HG02938 (cell line): ENCODE data around the gene SHISA8.
"Not testable (repeated sequence)": the region's sequence is repeated elsewhere in the genome, so short reads cannot be mapped to it uniquely, and the experiment has no call there.

Source experiments
- ATAC-seq: cut with Tn5 transposase; IDR thresholded peaks from one replicate; pipeline ENCODE4 v1.9.1; 2021; ENCODE audit warnings: mild to moderate bottlenecking, moderate library complexity; ENCODE audit not compliant: unreplicated experiment

SHISA8 gene

GRCh38 chr22:41915035-41915785 is at the start of gene SHISA8:
Gene SHISA8, minus strand, starts transcription at chr22:41915074. Its CDS starts 407 bp downstream, at chr22:41914667.
- no peak for ATAC-seq

- no peak for ATAC-seq
These were observed 49.2 kb upstream of the SHISA8 start for GRCh38 chr22:41964112-41964491.

- ATAC-seq, result no peak
These were observed 48.7 kb upstream of the SHISA8 start for GRCh38 chr22:41963453-41964111.

DNA sequence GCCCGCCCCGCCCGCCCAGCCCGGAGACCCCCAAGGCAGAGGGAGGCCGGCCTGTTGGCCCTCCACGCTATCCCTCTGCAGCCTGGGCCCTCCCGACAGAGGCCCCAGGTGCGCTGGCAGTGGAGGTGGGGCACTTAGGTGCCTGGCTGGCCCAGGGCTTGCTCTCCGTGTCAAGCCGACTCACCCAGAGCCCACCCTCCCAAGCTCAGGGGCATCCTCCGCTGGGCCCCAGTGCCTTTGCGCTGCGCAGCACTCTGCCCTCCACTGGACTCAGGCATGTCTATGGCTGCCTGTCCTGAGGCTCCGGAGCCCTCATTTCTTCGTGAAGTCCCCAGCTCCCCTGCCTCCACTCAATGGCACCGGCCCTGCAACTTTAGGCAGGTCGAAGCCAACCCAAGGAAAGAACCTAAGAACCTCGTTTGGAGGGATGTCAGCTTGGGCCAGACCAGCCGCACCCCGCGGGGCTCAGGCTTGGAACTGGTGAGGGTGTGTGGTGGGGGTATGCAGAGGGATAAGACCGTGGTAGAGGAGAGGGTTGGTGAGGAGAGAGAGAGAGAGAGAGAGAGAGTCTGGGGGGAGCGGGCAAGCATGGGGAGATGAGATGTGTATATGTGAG is 43.2 kb upstream of the SHISA8 start:
- no peak for ATAC-seq

GRCh38 chr22:41952713-41953112 is 37.8 kb upstream of the SHISA8 start:
- ATAC-seq, result no peak

GRCh38 chr22:41951898-41952474 is 37.1 kb upstream of the SHISA8 start, which contains the start of gene SMIM45:
Gene SMIM45, plus strand, starts transcription at chr22:41952150.
- no peak for ATAC-seq

- no peak for ATAC-seq
These were observed 34.6 kb upstream of the SHISA8 start for GRCh38 chr22:41949297-41949965.

GRCh38 chr22:41948928-41949296 is 34.0 kb upstream of the SHISA8 start:
- not testable (repeated sequence) for ATAC-seq

DNA sequence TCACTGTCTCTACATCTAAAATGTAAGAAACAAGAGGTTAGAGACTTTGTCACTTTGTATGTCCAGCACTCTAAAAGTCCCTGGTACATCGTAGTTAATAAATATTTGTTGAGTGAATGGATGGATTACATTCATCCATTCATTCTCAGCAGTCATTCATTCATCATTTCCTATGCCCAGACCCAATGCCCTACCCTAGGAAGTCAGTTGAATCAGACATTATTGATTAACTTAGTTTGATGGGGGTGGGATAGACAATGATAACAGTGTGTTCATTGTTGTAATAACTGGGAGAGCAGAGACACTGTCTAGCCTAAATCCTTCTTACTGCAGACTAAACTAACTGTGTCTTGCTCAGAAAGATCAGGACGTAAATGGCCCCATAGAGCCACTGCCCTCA is 33.3 kb upstream of the SHISA8 start:
- no peak for ATAC-seq

DNA sequence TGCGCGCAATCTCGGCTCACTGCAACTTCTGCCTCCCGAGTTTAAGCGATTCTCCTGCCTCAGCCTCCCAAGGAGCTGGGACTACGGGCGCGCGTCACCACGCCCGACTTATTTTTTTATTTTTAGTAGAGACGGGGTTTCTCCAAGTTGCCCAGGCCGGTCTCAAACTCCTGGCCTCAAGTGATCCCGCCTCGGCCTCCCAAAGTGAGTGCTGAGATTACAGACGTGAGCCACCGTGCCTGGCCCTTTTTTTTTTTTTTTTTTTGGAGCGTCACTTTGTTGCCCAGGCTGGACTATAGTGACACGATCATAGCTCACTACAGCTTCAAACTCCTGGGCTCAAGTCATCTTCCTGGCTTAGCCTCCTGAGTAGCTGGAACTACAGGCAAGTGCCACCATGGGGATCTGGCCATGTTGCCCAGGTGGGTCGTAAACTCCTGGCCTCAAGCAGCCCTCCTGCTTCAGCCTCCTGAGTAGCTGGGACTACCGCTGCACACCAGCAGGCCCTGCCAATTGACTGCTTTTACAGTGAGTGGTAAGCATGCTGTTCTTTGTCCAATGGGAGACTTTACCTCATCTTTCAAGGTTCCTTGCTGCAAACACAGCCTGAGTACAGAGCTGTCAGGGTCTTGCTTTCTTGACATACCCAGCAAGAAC is 32.7 kb upstream of the SHISA8 start:
- no peak for ATAC-seq

GRCh38 chr22:41946629-41947423 is 32.0 kb upstream of the SHISA8 start, which contains the start of gene CENPM:
Gene CENPM, minus strand, starts transcription at chr22:41947152. Its CDS starts 76 bp downstream, at chr22:41947076.
- peak; percentile 77 for ATAC-seq

GRCh38 chr22:41943661-41944209 is 28.9 kb upstream of the SHISA8 start:
- no peak for ATAC-seq

DNA sequence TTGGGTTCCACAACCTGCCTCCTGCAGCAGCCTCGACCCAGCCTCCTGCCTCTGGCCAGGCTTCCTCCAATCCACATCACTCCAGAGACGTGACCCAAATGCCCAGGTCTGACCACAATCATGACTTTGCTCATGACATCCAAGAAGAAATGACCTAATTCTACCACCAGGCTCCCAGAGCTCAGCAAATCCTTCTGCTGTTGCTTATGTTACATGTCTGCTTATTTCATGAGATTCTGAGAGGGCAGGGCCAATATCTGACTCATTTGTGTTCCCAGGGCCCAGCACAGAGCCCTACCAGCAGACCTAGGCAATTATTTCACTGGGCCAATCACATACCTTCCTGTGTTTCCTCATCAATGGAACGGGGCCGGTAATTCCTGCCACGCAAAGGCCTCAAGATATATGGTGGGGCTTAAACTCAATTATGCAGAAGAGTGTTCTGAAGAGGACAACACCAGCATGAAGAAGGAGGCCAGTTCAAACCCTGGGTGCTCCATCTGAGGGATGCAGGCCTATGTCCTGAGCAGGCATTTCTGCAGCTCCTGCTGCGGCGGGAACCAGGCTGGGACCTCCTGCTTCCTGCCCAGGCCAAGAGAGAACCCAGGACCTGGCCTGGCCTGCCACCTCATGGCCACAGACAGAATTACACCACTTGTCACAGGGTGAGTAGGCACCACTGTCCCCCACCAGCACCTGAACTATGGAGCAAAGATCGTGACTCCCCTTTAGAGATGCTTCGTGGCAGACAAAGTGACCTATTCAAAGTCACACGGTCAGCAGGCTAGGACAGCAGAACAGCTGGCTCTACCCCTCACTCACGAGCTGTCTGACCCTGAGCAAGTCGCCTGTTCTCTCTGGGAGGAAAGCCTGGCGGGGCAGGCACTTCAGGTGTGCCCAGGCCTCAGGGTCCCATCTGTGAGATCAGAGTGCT is 26.2 kb upstream of the SHISA8 start:
- peak; percentile 39 for ATAC-seq

GRCh38 chr22:41939981-41940831 is 25.3 kb upstream of the SHISA8 start:
- ATAC-seq, result peak; percentile 38

- ATAC-seq, result no peak
These were observed 22.0 kb upstream of the SHISA8 start for GRCh38 chr22:41936894-41937169.

- no peak for ATAC-seq
These were observed 20.6 kb upstream of the SHISA8 start for GRCh38 chr22:41935509-41935908.

DNA sequence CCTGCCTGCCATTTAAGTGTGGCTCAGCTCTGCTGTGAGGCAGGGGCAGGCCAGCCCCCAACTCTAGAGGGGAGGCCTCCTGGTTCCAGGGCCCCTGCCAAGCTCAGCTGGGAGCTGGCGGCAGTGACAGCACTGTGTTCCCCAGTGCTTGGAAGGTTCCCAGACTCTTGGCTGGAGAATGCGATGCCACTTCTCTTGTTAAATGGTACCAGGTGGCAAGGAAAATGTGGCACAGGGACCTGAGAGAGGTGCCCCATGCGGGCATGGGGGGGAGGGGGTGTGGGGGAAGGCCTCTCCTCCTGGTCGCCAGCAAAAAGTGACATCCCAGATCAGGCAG is 20.1 kb upstream of the SHISA8 start:
- ATAC-seq, result no peak
